ENCODE results near the gene PTPRU. TPM values are rescaled to one million over a fixed set of nuclear protein-coding genes. Genes with fewer than 3 reads are reported as not detected.

The PTPRU gene
- total RNA-seq, 1 donor from 2014 or later, result 19.0 TPM

GRCh38 chr1:29319300-29320110, 83.2 kb downstream of the PTPRU start:
- H3K36me3 Mint-ChIP-seq (ENCODE audit: low read depth, unreplicated experiment), result peaks cover 10% of the 10 kb centered on the region
- H3K27ac Mint-ChIP-seq (ENCODE audit: unreplicated experiment), result no peak overlapping the region
- no peak for TF ChIP-seq CTCF (IDR thresholded peaks at IDR 0.05; ENCODE audit: unreplicated experiment)
- no peaks in the 10 kb centered on the region for H3K9me3 Mint-ChIP-seq (ENCODE audit: unreplicated experiment)
- H3K27me3 Mint-ChIP-seq (ENCODE audit: unreplicated experiment), result peaks cover 8% of the 10 kb centered on the region
- DNase-seq (ENCODE audit: low spot score), result no peak
- no peak overlapping the region for H3K4me3 Mint-ChIP-seq (ENCODE audit: unreplicated experiment)
- H3K4me1 Mint-ChIP-seq (ENCODE audit: unreplicated experiment), result no peaks in the 10 kb centered on the region

GRCh38 chr1:29320156-29320940, 84.0 kb downstream of the PTPRU start:
- Mint-ChIP-seq H3K9me3 (ENCODE audit: unreplicated experiment) (no peaks in the 10 kb centered on the region), H3K4me1 (ENCODE audit: unreplicated experiment) (no peaks in the 10 kb centered on the region), H3K36me3 (ENCODE audit: low read depth, unreplicated experiment) (peaks cover 5% of the 10 kb centered on the region), H3K4me3 (ENCODE audit: unreplicated experiment) (no peak overlapping the region), H3K27me3 (ENCODE audit: unreplicated experiment) (peaks cover 11% of the 10 kb centered on the region), H3K27ac (ENCODE audit: unreplicated experiment) (no peak overlapping the region)
- TF ChIP-seq CTCF (IDR thresholded peaks at IDR 0.05; ENCODE audit: unreplicated experiment), result no peak
- DNase-seq (ENCODE audit: low spot score), result no peak

- Mint-ChIP-seq H3K4me3 (ENCODE audit: unreplicated experiment) (no peak overlapping the region), H3K36me3 (ENCODE audit: low read depth, unreplicated experiment) (peaks cover 4% of the 10 kb centered on the region), H3K27me3 (ENCODE audit: unreplicated experiment) (peaks cover 11% of the 10 kb centered on the region), H3K27ac (ENCODE audit: unreplicated experiment) (no peak overlapping the region), H3K4me1 (ENCODE audit: unreplicated experiment) (no peaks in the 10 kb centered on the region), H3K9me3 (ENCODE audit: unreplicated experiment) (no peaks in the 10 kb centered on the region)
- DNase-seq (ENCODE audit: low spot score), result no peak
- no peak for TF ChIP-seq CTCF (IDR thresholded peaks at IDR 0.05; ENCODE audit: unreplicated experiment)
Measured at GRCh38 chr1:29321176-29321575, 84.9 kb downstream of the PTPRU start.

GRCh38 chr1:29322147-29322694, 85.9 kb downstream of the PTPRU start:
- H3K4me1 Mint-ChIP-seq (ENCODE audit: unreplicated experiment), result no peaks in the 10 kb centered on the region

More at GRCh38 chr1:29322147-29322694, 85.9 kb downstream of the PTPRU start:
- H3K4me3 Mint-ChIP-seq (ENCODE audit: unreplicated experiment), result peak overlapping the region; percentile 2
- H3K27me3 Mint-ChIP-seq (ENCODE audit: unreplicated experiment), result peaks cover 11% of the 10 kb centered on the region
- TF ChIP-seq CTCF (IDR thresholded peaks at IDR 0.05; ENCODE audit: unreplicated experiment), result no peak
- H3K36me3 Mint-ChIP-seq (ENCODE audit: low read depth, unreplicated experiment), result peaks cover 4% of the 10 kb centered on the region
- no peak for DNase-seq (ENCODE audit: low spot score)
- H3K27ac Mint-ChIP-seq (ENCODE audit: unreplicated experiment), result no peak overlapping the region
- no peaks in the 10 kb centered on the region for H3K9me3 Mint-ChIP-seq (ENCODE audit: unreplicated experiment)

All from endothelial cell (in vitro differentiated cells).